Measurements from ENCODE around the gene C1QL2.

- TF ChIP-seq USF2 (IDR thresholded peaks at IDR 0.05) (no peak), BHLHE40 (IDR thresholded peaks at IDR 0.05; ENCODE audit: low read depth, low read length) (no peak), EP300 (IDR thresholded peaks at IDR 0.05) (no peak), POLR2A (IDR thresholded peaks at IDR 0.05; ENCODE audit: low read length) (no peak)
These were observed 39.1 kb upstream of the C1QL2 start for GRCh38 chr2:119197529-119198239.

Data from A549 (cell line).